Islet of Langerhans (tissue), 1 donor: ENCODE results near the gene SMAD2.
A peak's percentile ranks its signal among the peaks of the same experiment; 100 is the strongest.

Experiments
- FAIRE-seq: peaks from one replicate; lab custom pipeline; 2011; peaks lifted over from hg19 to GRCh38; lab: Jason Lieb, UNC

The SMAD2 gene

DNA sequence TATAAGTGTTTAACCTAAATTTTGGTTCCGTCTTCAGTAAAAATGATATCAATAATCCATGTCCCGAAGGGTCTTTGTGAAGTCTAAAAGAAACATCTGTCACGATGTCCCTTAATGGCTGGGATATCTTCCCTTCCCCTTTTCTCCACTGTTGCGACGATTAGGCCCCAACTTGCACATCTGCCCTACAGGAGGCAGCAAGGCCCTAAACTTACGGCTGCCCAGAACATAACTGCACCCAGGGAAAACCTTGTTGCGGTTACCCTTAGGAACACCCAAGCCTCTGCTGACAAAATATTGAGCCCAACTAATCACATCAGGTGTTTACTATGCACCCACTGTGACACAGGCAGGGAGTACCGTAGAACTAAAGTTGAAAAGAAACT is 1.3 kb upstream of the SMAD2 start:
- FAIRE-seq, result no peak

DNA sequence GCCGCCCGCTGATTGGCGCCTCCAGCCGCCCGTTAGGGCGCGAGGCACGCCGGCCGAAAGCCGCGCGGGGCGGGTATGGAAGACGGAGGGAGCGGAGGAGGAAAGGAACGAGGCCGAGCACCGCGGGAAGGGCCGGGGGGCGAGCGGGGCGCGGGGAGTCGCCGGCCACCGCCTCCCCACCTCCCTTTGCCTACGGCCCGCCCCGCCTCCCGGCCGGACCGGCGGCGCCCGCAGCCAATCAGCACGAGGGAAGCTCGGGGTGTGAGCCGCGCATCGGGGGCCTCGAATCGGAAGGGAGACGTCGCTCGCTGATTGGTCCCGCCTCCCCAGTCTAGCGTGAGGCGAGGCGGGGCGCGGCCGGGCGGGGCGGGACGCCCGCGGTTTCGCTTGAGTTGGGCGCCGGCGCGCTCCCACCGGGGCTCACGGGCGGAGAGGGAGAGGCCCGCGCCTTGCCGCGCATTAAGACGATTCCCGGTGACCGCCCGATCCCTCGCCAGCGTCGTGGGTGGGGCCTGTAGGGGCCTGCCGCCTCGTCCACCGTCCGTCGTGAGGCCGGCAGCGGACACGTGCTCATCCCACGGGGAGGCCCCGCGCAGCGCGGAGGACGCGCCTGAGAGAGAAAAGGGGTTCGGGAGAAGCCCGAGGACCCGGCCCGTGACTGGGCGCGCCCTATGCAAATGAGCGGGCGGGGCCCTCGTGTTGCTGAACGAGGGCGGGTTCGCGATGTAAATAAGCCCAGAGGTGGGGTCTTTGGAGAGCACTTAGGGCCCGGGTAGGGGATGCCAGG is 665 bp upstream of the SMAD2 start:
- no peak for FAIRE-seq

DNA sequence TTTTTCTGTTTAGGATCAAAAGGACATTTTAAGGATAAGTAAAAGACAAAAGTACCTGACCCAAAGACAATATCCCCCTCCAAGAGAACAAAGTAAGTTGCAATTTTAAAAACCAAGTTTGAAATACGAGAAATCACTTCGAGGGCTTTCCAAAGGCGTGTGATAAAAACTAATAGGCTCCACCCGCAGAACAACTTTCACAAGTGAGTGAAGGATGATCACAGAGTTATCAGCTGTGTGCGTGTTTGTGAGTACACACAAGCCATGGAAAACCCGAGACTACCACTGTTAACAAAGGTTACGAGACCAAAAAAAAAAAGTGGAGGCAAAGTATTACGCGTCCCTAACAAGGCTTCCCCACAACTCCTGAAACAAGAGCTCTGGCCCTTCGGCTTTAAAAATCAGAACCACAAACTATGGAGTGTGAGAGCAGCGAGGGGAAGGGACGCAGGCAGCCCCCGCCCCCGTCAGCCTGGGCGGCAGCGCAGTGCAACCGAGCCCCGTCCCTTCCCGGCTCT is 719 bp downstream of the SMAD2 start:
- FAIRE-seq, result peak; percentile 21

DNA sequence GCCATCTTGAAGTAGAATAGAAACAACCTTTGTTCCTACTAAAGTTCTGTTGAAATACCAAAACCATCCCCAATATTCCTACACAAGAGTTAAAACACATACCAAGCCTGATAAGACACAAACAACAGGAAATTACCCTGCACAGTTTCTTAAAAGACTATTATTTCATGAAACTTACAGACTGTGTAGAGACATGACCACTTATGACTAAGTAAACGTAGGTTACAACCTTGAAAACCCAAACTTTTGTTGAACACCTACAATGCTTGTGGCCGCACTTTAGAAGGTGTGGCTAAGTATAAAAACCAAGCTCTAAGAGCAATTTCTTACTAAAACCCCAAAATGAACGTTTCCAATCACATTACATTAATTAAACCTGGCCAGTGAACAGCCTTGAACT is 2.0 kb downstream of the SMAD2 start:
- FAIRE-seq, result no peak

GRCh38 chr18:47926101-47926850 is 4.2 kb downstream of the SMAD2 start:
- no peak for FAIRE-seq

DNA sequence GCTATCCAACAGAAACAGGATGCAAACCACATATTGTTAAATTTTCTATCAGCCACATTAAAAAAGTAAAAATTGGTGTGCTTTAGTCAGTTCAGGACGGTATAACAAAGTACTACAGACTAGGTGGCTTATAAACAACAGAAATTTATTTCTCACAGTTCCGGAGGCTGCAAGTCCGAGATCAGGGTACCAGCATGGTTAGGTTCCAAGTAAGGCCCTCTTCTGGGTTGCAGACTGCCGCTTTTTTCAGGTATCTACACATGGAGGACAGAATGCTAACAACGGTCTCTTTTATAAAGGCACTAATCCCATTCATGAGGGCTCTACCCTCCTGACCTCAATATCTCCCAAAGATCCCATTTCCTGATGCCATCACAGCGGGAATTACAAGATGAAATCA is 10.5 kb downstream of the SMAD2 start:
- FAIRE-seq, result no peak

DNA sequence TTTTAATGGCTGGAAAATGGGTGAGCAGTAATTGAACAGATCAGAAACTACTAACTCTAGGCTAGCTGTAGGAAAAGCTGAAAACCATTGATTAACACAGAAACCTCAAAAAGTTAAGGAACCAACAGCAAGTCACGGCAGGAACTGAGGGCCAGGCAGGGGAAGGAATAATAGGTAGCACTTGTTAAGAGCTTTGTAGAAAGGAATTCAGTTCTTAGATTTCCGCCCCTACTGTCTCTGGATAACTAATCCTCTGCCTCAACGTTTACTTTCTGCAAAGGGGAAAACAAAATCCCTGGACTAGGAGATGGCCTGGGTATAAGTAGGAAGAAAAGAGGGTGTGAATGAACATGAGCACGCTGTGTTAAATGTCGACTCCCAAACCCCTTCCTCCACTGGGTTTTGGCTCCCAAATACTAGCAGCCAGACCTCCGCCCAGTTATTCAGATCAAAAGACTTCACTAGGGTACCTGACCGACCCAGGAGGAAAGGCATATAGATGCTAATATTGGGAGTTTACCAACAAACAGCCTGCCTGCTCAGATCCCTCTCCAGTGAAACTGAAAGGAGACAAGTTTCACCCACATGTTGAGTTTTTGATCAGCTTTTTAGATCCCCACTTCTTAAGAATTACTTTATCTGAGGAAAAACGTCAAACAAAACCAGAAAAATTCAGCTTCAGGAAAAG is 12.4 kb downstream of the SMAD2 start:
- no peak for FAIRE-seq

- no peak for FAIRE-seq
Measured at GRCh38 chr18:47915930-47916329, 14.5 kb downstream of the SMAD2 start.

DNA sequence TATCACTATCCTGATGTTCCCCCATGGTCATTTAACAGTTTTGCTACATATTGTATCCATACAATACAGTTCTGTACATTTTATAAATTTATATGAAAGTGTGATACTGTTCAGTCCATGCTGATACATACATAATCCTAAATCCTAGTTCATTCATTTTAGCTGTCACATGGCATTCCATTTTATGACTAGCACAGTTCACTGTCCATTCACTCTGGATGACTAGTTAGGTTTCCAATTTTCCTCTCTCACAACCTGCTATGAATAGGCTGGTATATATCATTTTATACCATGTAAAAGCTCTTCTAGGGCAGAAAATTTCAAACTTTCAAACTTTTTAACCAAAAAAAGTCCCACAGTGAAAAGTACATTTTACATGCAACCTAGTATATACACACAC is 15.2 kb downstream of the SMAD2 start:
- no peak for FAIRE-seq

DNA sequence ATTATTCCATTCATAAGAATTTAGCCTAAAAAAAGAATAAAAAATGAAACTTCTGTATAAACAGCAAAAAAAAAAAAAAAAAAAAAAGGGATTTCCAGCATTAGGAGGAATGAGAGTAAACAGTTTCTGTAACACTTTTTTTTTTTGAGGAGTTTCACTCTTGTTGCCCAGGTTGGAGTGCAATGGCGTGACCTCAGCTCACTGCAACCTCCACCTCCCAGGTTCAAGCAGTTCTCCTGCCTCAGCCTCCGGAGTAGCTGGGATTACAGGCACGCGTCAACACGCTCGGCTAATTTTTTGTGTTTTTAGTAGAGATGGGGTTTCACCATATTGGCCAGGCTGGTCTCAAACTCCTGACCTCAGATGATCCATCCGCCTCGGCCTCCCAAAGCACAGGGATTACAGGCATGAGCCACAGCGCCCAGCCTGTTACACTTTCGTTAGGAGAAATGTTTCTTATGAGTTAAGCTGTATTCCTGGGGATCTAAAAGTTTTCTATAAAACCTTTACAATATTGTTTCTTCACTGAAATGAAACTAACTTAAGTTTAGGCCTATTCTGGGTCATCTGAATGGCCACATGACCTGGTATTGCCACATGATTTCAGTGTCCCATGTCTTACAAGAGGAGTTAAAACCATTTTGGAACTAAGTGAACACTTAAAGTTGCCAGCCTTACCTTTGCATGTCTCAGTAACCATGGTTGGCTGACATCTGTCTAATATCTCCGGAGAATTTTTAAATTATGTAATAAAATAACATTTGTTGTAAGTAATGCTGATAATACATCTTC is 17.5 kb downstream of the SMAD2 start:
- FAIRE-seq, result no peak

- no peak for FAIRE-seq
Measured at GRCh38 chr18:47912343-47912742, 18.1 kb downstream of the SMAD2 start.

- FAIRE-seq, result no peak
Measured at GRCh38 chr18:47911877-47912276, 18.6 kb downstream of the SMAD2 start.

GRCh38 chr18:47909484-47909883 is 21.0 kb downstream of the SMAD2 start:
- FAIRE-seq, result no peak

- no peak for FAIRE-seq
Measured at GRCh38 chr18:47908592-47908991, 21.9 kb downstream of the SMAD2 start.

DNA sequence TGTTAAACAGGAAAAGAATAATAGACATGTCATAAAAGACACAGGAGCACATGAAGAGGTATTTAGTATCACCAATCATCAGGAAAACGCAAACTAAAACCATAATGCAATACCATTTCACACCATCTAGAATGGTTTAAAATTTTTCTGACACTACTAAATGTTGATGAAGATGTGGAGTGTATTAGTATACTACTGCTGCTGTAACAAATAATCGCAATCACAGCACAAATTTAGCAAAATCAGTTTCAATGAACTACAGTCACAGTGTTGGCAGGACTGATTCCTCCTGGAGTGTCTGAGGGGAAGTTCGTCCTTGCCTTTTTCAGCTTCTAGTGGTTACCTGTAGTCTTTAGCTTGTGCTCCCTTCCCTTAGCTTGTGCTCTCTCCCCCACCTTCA is 24.1 kb downstream of the SMAD2 start:
- no peak for FAIRE-seq

- no peak for FAIRE-seq
Measured at GRCh38 chr18:47903809-47904208, 26.6 kb downstream of the SMAD2 start.

DNA sequence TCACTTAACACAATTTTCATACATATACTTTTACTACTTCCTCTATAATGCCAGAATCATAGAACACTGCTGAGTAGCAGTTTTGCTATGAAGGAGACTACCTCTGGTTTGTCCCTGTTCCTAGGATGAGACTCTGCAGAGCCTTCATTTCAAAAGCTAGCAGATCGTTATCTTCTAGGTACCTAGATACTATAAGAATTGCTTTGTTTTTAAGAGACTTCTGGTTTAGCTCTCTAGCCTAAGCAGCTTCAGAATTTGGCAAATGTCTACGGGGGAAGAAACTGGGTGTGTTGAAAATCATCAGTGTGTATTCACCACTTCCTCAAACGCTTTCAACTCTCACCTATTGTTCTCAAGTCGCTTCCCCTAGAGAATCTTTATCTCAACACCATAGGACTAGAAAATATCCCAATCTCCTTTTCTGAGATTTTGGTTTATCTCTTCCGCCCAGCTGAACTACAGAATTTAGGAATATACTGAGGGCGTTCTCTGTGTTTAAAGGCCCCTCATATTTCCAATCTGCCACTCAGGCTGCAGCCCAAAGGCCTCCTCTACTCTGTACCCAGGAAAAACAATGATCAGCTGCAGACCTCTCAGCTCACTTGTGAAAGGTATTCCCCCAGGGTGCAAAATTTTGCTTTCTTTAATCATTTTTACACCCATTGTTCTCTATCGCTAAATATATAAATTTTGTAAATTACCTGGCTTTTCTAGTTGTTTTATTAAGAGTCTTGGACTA is 28.7 kb downstream of the SMAD2 start:
- no peak for FAIRE-seq

DNA sequence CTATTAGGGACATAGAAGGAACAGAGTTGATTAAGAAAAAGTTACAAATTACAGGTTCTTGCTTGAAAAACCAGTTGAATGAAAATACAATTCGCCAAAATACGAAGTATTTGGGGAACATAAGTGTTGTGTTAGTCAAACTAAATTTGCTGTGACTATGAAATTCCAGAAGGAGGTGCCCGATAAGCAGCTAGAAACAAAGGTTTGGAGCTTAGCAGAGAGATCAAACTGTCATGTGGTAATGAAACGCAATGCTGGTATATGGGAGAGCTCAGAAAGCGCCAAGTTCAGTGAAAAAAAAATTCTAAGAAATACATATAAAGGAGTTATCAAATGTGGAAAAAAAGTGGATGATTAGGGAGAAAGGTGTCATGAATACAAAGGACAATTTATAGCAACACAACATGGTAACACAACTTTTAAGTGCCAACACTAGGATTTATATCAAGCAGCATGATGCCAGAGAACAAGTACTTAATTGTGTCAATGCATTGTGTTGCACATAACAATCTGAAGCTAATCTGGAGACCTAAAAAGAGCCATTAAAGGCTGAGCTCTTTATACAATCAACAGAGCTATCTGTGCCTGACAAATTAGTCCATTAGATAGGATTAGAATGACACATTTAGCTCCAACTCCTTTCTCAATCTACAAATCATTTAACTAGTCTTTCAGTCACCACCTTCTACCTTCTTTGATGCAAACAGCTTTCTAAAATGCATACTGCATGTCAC is 31.2 kb downstream of the SMAD2 start:
- no peak for FAIRE-seq

DNA sequence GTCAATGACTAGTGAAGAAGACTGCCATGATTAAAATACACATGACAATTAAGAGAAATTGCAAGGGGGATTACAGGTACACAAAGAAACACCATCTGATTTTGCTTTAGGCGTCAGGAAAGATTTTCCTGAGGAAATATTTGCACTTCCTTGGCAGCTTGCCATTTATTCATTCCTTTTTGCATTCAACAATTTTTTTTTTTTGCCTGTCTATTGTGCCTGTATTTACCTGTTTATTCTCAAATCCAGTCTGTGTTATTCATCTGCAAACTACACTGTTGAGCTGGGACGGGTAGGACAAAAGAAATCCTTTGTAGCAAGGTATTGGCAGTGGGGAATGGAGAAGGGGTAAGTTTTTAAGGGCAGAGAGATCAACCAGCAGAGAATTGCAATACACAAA is 31.8 kb downstream of the SMAD2 start:
- no peak for FAIRE-seq

- no peak for FAIRE-seq
Measured at GRCh38 chr18:47898055-47898454, 32.4 kb downstream of the SMAD2 start.
